K562 (cell line): Measurements from ENCODE around the gene RNF187. TPM values are rescaled to one million over a fixed set of nuclear protein-coding genes. Genes with fewer than 3 reads are reported as not detected.

ENCODE experiments used
- ETS2 ChIP-seq: IDR thresholded peaks from 2 replicates; pipeline ENCODE4 v1.6.1; 2016; ENCODE audit warnings: borderline replicate concordance, missing genetic modification characterization, mild to moderate bottlenecking, moderate library complexity, missing compliant biosample characterization; ENCODE audit not compliant: poor library complexity, severe bottlenecking
- EWSR1 ChIP-seq: fragments of 450-650 bp; IDR thresholded peaks from 2 replicates; pipeline ENCODE4 v1.6.1; 2018; ENCODE audit warnings: borderline replicate concordance, mild to moderate bottlenecking, low read depth, moderate library complexity; ENCODE audit not compliant: partially characterized antibody
- FOXJ2 ChIP-seq: fragments of 200-800 bp; sonication (Bioruptor generic); IDR thresholded peaks from 2 replicates; pipeline ENCODE4 v1.6.1; 2016; ENCODE audit warnings: missing genetic modification characterization, missing compliant biosample characterization
- GABPB2 ChIP-seq: fragments of 250-450 bp; sonication (Bioruptor Pico); conservative IDR thresholded peaks from 2 replicates; pipeline ENCODE4 v1.5.1; 2021; ENCODE audit warnings: mild to moderate bottlenecking
- HMG20A ChIP-seq: fragments of 450-650 bp; formaldehyde crosslinking; conservative IDR thresholded peaks from 2 replicates; pipeline ENCODE4 v1.4.0; 2020; ENCODE audit warnings: mild to moderate bottlenecking, mixed read lengths
- ILK ChIP-seq: fragments of 450-650 bp; IDR thresholded peaks from 2 replicates; pipeline ENCODE4 v1.6.1; 2016; ENCODE audit warnings: missing genetic modification characterization, low read depth, mild to moderate bottlenecking, missing compliant biosample characterization, moderate library complexity, borderline replicate concordance
- IRF9 ChIP-seq: fragments of 450-650 bp; IDR thresholded peaks from 2 replicates; pipeline ENCODE4 v1.6.1; 2016; ENCODE audit warnings: missing biosample characterization, missing genetic modification characterization
- JUN ChIP-seq, 2 experiments: sonication (generic) in 1 of 2; formaldehyde crosslinking in 1 of 2; IDR thresholded peaks; 2 replicates each; pipeline versions ENCODE4 v1.6.1 to v1.8.0; 2012 to 2022; ENCODE audit warnings: borderline replicate concordance in 2 of 2, mild to moderate bottlenecking in 2 of 2, improper control_type of control experiment in 1 of 2, low read depth in 1 of 2, low read length in 1 of 2, missing genetic modification reagents in 1 of 2
- MCM2 ChIP-seq: fragments of 450-650 bp; IDR thresholded peaks from 2 replicates; pipeline ENCODE4 v1.6.1; 2017; ENCODE audit warnings: low read depth, mild to moderate bottlenecking
- MXD1 ChIP-seq: fragments of 250-450 bp; sonication (Bioruptor Pico); IDR thresholded peaks from 2 replicates; pipeline ENCODE4 v1.8.0; 2021; ENCODE audit warnings: borderline replicate concordance, mild to moderate bottlenecking, moderate library complexity; ENCODE audit not compliant: poor library complexity, severe bottlenecking
- RFX1 ChIP-seq: fragments of 450-650 bp; IDR thresholded peaks from 2 replicates; pipeline ENCODE4 v1.6.1; 2016; ENCODE audit warnings: mild to moderate bottlenecking, moderate library complexity
- SMAD1 ChIP-seq: fragments of 150-350 bp; IDR thresholded peaks from 2 replicates; pipeline ENCODE4 v1.6.1; 2014; ENCODE audit warnings: low read length, low read depth; ENCODE audit not compliant: partially characterized antibody
- SRF ChIP-seq, 2 experiments: fragments of 250-450, 450-650 bp in 1 of 2; sonication (Bioruptor Pico) in 1 of 2; sonication (generic) in 1 of 2; formaldehyde crosslinking; IDR thresholded peaks; 2 replicates each; pipeline versions ENCODE4 v1.5.0 to v1.5.1; 2020 to 2022; ENCODE audit warnings: mild to moderate bottlenecking in 1 of 2, missing genetic modification reagents in 1 of 2
- TAF15 ChIP-seq: fragments of 200-400 bp; formaldehyde crosslinking; IDR thresholded peaks from 2 replicates; pipeline ENCODE4 v1.6.1; 2017; ENCODE audit warnings: mild to moderate bottlenecking, low read depth, low read length, moderate library complexity
- TBP ChIP-seq: optimal IDR thresholded peaks from 2 replicates; pipeline ENCODE3; 2011; ENCODE audit warnings: low read depth, low read length, improper control_type of control experiment
- TCFL5 ChIP-seq: fragments of 250-450 bp; sonication (Bioruptor Pico); conservative IDR thresholded peaks from 2 replicates; pipeline ENCODE4 v1.6.1; 2021; ENCODE audit warnings: mild to moderate bottlenecking, moderate library complexity, matching md5 sums
- ZBTB34 ChIP-seq: fragments of 250-450 bp; sonication (Bioruptor Pico); IDR thresholded peaks from 2 replicates; pipeline ENCODE4 v1.8.0; 2021; ENCODE audit warnings: mild to moderate bottlenecking, moderate library complexity
- ZFX ChIP-seq: sonication (generic); formaldehyde crosslinking; IDR thresholded peaks from 2 replicates; pipeline ENCODE4 v1.8.0; 2022; ENCODE audit warnings: mild to moderate bottlenecking, missing genetic modification reagents, moderate library complexity
- ZNF165 ChIP-seq: fragments of 250-450 bp; sonication (Bioruptor Pico); IDR thresholded peaks from 2 replicates; pipeline ENCODE4 v1.4.0; 2020; ENCODE audit warnings: borderline replicate concordance
- ZNF232 ChIP-seq: sonication (generic); formaldehyde crosslinking; IDR thresholded peaks from 2 replicates; pipeline ENCODE4 v1.8.0; 2022; ENCODE audit warnings: mild to moderate bottlenecking, missing genetic modification reagents
- ZNF239 ChIP-seq: fragments of 250-450 bp; sonication (Bioruptor Pico); IDR thresholded peaks from 2 replicates; pipeline ENCODE4 v1.4.0; 2020; ENCODE audit warnings: mild to moderate bottlenecking
- polyA plus RNA-seq, 8 experiments: library from polyadenylated mRNA; depleted of rRNA in 4 of 8; stranded (reverse) in 5 of 8; unstranded in 3 of 8; fragments of >200 nt; fragmentation: Nextera tagmentation in 2 of 8; fragmentation: Illumina TruSeq in 1 of 8; extraction: Ambion mirVana in 2 of 8; extraction: Trizol in 1 of 8; gene quantifications; 2 replicates each; pipeline versions ENCODE4 v1.2.1 to v1.2.3, GENCODE V29; 2011 to 2014; ENCODE audit warnings: inconsistent platforms in 1 of 8, missing spikeins in 1 of 8
- total RNA-seq, 7 experiments: library from RNA; depleted of rRNA in 6 of 7; stranded (reverse); fragments of >200 nt in 6 of 7; fragmentation: Illumina TruSeq in 2 of 7; extraction: Trizol in 2 of 7; gene quantifications; 2 replicates each; pipeline versions ENCODE4 v1.2.1 to v1.2.3, GENCODE V29; 2011 to 2021; ENCODE audit warnings: low replicate concordance in 1 of 7
- TF ChIP-seq, protein P1 (sequence below): fragments of 150-350 bp; conservative IDR thresholded peaks from 2 replicates; pipeline ENCODE4 v1.6.1; 2014; ENCODE audit warnings: low read length

The RNF187 gene
- total and polyA plus RNA-seq, 9 of the 15 experiments (the other 6 are each of a cell fraction or from before 2014, with no cell fraction given) = 2.3 to 119 (median 41.9) TPM

DNA sequence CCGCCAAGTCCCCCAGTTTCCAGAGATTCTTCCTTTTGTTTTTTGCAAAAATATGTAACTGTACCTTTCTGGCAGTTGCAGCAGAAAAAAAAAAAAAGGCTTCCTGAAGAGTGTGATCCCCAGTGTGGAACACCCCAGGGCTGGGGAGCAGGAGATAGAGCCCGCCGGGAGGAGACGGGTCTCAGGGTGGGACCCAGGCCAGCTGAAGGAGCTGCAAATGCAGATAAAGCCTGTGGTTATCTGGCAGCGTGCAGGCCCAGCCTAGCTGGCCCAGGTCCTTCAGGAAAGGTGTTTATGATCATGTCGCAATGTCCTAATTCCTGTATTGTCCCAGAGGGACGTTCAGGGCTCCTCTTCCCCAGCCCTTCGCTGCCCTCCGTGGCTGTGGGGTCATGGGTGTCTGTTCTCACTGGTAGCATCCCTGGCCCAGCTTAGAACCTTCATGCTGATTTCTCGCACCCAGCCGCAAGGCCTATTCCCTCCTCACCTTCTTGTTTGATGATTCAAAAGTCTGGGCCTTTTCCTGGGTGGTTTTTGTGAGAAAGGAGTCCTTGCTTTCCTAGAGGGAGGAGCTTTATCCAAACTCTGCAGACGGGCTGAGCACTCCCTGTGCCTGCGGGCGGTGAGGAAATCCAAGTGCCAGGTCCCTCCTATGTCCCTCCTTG, 26.2 kb downstream of the RNF187 start (continued):
- TF ChIP-seq ZNF165 (no peak), ETS2 (no peak), ZNF232 (CRISPR knock-in tag) (no peak), HMG20A (CRISPR knock-in tag) (no peak), EWSR1 (no peak), ILK (tag) (no peak), IRF9 (tag) (peak; percentile 80; the same call in 1 of the 2 replicates), SRF (CRISPR knock-in tag; IDR thresholded peaks at IDR 0.05) (peak in 1 of 2 experiments; percentile 55; a peak in 2 of 4 replicates), ZBTB34 (CRISPR knock-in tag) (0 out of 2 replicates have a peak, but pooled peaks have one; percentile 20), TAF15 (no peak), MCM2 (no peak), ZNF239 (CRISPR knock-in tag) (peak; percentile 49; the same call in 1 of the 2 replicates), TCFL5 (0 out of 2 replicates have a peak, but pooled peaks have one; percentile 32), SMAD1 (peak; percentile 92), JUN (IDR thresholded peaks at IDR 0.05; ENCODE audit: borderline replicate concordance, low read depth, low read length) (0 out of 2 replicates have a peak, but pooled peaks have one; percentile 54), JUN (CRISPR knock-in tag; IDR thresholded peaks at IDR 0.05; ENCODE audit: borderline replicate concordance) (peak; percentile 83; the same call in 1 of the 2 replicates), RFX1 (no peak), ZFX (CRISPR knock-in tag) (peak; percentile 83), TBP (no peak), GABPB2 (CRISPR knock-in tag) (no peak), FOXJ2 (peak; percentile 87), MXD1 (CRISPR knock-in tag) (no peak)
- TF ChIP-seq, protein P1, sequence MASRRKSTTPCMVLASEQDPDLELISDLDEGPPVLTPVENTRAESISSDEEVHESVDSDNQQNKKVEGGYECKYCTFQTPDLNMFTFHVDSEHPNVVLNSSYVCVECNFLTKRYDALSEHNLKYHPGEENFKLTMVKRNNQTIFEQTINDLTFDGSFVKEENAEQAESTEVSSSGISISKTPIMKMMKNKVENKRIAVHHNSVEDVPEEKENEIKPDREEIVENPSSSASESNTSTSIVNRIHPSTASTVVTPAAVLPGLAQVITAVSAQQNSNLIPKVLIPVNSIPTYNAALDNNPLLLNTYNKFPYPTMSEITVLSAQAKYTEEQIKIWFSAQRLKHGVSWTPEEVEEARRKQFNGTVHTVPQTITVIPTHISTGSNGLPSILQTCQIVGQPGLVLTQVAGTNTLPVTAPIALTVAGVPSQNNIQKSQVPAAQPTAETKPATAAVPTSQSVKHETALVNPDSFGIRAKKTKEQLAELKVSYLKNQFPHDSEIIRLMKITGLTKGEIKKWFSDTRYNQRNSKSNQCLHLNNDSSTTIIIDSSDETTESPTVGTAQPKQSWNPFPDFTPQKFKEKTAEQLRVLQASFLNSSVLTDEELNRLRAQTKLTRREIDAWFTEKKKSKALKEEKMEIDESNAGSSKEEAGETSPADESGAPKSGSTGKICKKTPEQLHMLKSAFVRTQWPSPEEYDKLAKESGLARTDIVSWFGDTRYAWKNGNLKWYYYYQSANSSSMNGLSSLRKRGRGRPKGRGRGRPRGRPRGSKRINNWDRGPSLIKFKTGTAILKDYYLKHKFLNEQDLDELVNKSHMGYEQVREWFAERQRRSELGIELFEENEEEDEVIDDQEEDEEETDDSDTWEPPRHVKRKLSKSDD = no peak
